K562 (cell line): ENCODE data around the gene UBR4.

Experiments
- CREM ChIP-seq: IDR thresholded peaks from 2 replicates; pipeline ENCODE4 v1.6.1; 2014; ENCODE audit warnings: antibody characterized with exemption, low read depth
- ERF ChIP-seq: fragments of 450-650 bp; formaldehyde crosslinking; IDR thresholded peaks from 2 replicates; pipeline ENCODE4 v1.4.0; 2020; ENCODE audit warnings: mild to moderate bottlenecking, mixed read lengths
- KAT2B ChIP-seq: IDR thresholded peaks from one replicate; pipeline ENCODE4 v1.6.1; 2012; ENCODE audit warnings: low read depth, mild to moderate bottlenecking, control low read depth, inconsistent platforms, low read length, moderate library complexity
- POLR2A ChIP-seq: fragments of 450-650 bp; conservative IDR thresholded peaks from 2 replicates; pipeline ENCODE4 v1.6.1; 2016
- RBFOX2 ChIP-seq: fragments of 200-400 bp; formaldehyde crosslinking; IDR thresholded peaks from 2 replicates; pipeline ENCODE4 v1.6.1; 2017; ENCODE audit warnings: low read depth, mild to moderate bottlenecking, low read length, moderate library complexity
- U2AF2 ChIP-seq: fragments of 200-400 bp; formaldehyde crosslinking; optimal IDR thresholded peaks from 2 replicates; pipeline ENCODE3; 2017; ENCODE audit warnings: low read depth, mild to moderate bottlenecking, low read length
- ZNF408 ChIP-seq: fragments of 250-450 bp; sonication (Bioruptor Pico); IDR thresholded peaks from 2 replicates; pipeline ENCODE4 v1.4.0; 2020; ENCODE audit warnings: low read depth, mild to moderate bottlenecking, moderate library complexity
- TF ChIP-seq, protein P1 (sequence below): fragments of 250-450 bp; sonication (Bioruptor Pico); IDR thresholded peaks from 2 replicates; pipeline ENCODE4 v1.4.0; 2020
- TF ChIP-seq, protein P2 (sequence below): fragments of 200-600 bp; sonication (generic); IDR thresholded peaks from one replicate; pipeline ENCODE4 v1.6.1; 2012; ENCODE audit warnings: mild to moderate bottlenecking, low read depth, low read length, inconsistent platforms

DNA sequence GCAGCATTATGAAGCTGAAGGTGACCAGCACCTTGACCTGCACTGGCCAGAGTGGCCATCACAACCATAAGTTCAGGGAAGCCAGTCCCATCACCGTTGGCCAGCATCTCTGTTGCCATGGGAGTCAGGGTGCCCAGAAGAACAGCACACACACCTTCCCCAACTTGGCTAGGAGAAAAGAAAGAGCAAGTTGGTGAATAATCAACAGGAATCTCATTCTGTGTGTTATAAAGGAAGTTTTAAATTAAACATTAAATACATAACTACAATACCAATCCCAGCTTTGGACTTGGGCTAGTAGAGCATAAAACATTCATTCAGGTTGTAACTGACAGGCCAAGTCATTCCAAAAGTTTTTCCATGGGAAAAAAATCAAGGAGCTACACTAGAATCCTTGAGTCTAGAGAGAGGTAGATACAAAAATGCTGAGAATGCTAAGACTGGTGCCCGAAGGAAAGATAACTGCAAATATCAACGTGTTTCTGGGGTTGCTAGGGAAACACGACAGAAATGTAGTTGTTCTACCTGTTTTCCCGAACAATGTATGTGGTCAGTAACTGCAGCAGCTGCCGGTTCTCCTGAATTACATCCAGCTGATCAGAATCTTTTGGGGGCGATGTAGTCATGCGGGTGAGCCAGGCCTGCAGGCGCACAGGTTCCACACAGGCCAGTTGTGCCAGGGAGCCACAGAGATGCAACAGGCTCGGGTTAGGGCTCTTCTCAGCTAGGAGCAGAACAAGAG lies 45.6 kb downstream of the UBR4 start:
- TF ChIP-seq ZNF408 (CRISPR knock-in tag) = no peak
- TF ChIP-seq, protein P1, sequence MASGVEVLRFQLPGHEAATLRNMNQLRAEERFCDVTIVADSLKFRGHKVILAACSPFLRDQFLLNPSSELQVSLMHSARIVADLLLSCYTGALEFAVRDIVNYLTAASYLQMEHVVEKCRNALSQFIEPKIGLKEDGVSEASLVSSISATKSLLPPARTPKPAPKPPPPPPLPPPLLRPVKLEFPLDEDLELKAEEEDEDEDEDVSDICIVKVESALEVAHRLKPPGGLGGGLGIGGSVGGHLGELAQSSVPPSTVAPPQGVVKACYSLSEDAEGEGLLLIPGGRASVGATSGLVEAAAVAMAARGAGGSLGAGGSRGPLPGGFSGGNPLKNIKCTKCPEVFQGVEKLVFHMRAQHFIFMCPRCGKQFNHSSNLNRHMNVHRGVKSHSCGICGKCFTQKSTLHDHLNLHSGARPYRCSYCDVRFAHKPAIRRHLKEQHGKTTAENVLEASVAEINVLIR (CRISPR knock-in tag) = no peak
- no peak for TF ChIP-seq ERF
- TF ChIP-seq, protein P2, sequence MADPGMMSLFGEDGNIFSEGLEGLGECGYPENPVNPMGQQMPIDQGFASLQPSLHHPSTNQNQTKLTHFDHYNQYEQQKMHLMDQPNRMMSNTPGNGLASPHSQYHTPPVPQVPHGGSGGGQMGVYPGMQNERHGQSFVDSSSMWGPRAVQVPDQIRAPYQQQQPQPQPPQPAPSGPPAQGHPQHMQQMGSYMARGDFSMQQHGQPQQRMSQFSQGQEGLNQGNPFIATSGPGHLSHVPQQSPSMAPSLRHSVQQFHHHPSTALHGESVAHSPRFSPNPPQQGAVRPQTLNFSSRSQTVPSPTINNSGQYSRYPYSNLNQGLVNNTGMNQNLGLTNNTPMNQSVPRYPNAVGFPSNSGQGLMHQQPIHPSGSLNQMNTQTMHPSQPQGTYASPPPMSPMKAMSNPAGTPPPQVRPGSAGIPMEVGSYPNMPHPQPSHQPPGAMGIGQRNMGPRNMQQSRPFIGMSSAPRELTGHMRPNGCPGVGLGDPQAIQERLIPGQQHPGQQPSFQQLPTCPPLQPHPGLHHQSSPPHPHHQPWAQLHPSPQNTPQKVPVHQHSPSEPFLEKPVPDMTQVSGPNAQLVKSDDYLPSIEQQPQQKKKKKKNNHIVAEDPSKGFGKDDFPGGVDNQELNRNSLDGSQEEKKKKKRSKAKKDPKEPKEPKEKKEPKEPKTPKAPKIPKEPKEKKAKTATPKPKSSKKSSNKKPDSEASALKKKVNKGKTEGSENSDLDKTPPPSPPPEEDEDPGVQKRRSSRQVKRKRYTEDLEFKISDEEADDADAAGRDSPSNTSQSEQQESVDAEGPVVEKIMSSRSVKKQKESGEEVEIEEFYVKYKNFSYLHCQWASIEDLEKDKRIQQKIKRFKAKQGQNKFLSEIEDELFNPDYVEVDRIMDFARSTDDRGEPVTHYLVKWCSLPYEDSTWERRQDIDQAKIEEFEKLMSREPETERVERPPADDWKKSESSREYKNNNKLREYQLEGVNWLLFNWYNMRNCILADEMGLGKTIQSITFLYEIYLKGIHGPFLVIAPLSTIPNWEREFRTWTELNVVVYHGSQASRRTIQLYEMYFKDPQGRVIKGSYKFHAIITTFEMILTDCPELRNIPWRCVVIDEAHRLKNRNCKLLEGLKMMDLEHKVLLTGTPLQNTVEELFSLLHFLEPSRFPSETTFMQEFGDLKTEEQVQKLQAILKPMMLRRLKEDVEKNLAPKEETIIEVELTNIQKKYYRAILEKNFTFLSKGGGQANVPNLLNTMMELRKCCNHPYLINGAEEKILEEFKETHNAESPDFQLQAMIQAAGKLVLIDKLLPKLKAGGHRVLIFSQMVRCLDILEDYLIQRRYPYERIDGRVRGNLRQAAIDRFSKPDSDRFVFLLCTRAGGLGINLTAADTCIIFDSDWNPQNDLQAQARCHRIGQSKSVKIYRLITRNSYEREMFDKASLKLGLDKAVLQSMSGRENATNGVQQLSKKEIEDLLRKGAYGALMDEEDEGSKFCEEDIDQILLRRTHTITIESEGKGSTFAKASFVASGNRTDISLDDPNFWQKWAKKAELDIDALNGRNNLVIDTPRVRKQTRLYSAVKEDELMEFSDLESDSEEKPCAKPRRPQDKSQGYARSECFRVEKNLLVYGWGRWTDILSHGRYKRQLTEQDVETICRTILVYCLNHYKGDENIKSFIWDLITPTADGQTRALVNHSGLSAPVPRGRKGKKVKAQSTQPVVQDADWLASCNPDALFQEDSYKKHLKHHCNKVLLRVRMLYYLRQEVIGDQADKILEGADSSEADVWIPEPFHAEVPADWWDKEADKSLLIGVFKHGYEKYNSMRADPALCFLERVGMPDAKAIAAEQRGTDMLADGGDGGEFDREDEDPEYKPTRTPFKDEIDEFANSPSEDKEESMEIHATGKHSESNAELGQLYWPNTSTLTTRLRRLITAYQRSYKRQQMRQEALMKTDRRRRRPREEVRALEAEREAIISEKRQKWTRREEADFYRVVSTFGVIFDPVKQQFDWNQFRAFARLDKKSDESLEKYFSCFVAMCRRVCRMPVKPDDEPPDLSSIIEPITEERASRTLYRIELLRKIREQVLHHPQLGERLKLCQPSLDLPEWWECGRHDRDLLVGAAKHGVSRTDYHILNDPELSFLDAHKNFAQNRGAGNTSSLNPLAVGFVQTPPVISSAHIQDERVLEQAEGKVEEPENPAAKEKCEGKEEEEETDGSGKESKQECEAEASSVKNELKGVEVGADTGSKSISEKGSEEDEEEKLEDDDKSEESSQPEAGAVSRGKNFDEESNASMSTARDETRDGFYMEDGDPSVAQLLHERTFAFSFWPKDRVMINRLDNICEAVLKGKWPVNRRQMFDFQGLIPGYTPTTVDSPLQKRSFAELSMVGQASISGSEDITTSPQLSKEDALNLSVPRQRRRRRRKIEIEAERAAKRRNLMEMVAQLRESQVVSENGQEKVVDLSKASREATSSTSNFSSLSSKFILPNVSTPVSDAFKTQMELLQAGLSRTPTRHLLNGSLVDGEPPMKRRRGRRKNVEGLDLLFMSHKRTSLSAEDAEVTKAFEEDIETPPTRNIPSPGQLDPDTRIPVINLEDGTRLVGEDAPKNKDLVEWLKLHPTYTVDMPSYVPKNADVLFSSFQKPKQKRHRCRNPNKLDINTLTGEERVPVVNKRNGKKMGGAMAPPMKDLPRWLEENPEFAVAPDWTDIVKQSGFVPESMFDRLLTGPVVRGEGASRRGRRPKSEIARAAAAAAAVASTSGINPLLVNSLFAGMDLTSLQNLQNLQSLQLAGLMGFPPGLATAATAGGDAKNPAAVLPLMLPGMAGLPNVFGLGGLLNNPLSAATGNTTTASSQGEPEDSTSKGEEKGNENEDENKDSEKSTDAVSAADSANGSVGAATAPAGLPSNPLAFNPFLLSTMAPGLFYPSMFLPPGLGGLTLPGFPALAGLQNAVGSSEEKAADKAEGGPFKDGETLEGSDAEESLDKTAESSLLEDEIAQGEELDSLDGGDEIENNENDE = no peak
- TF ChIP-seq POLR2A = no peak
- TF ChIP-seq KAT2B = no peak
- TF ChIP-seq CREM = no peak
- no peak for TF ChIP-seq RBFOX2
- TF ChIP-seq U2AF2 = no peak
